Testis (tissue), 5 donors: Measurements from ENCODE around the gene TIMMDC1. TPM values are rescaled to one million over a fixed set of nuclear protein-coding genes. Genes with fewer than 3 reads are reported as not detected.

Experiments
- DNase-seq: peaks from one replicate; pipeline ENCODE4 v3.0.0-alpha.2; 2019
- H3K27ac ChIP-seq, 2 donors: fragments of 200-600 bp; sonication (generic); one replicate each; pipeline ENCODE4 v1.5.1; 2019
- H3K27me3 ChIP-seq: fragments of 200-600 bp; sonication (generic); one replicate; pipeline ENCODE4 v1.5.1; 2019
- H3K36me3 ChIP-seq: fragments of 200-600 bp; sonication (generic); one replicate; pipeline ENCODE4 v1.5.1; 2017; ENCODE audit warnings: low read depth; ENCODE audit errors: missing control alignments
- H3K4me1 ChIP-seq: fragments of 200-600 bp; sonication (generic); one replicate; pipeline ENCODE4 v1.5.1; 2019
- H3K4me3 ChIP-seq, 2 donors: fragments of 200-600 bp; sonication (generic); one replicate each; pipeline ENCODE4 v1.5.1; 2017 to 2019
- H3K9me3 ChIP-seq: fragments of 200-600 bp; sonication (generic); one replicate; pipeline ENCODE4 v1.5.1; 2017
- CTCF ChIP-seq, 3 experiments: fragments of 450-650 bp in 2 of 3; fragments of 200-600 bp in 1 of 3; sonication (generic) in 1 of 3; IDR thresholded peaks; one replicate each; pipeline ENCODE4 v1.5.1; 2016 to 2019; ENCODE audit warnings: antibody characterized with exemption in 3 of 3, mild to moderate bottlenecking in 2 of 3, moderate library complexity in 1 of 3
- POLR2A ChIP-seq: fragments of 450-650 bp; IDR thresholded peaks from one replicate; pipeline ENCODE4 v1.6.1; 2017; ENCODE audit warnings: antibody characterized with exemption, mild to moderate bottlenecking, moderate library complexity
- WGBS, 2 donors: methylation state at CpG; one replicate each; pipeline ENCODE4 v1.1.5; 2018; 5-methylcytosine and 5-hydroxymethylcytosine counted together
- intact Hi-C: fragments of 100-400 bp; cut with DNase I; formaldehyde crosslinking; loops from one replicate; pipeline ENCODE4 v1.15.1; 2023; ENCODE audit warnings: low total_unique reads
- long read RNA-seq, 2 donors: transcript quantifications; one replicate each; lab custom pipeline, GENCODE V29; 2026
- polyA plus RNA-seq: library from polyadenylated mRNA; stranded (reverse); fragments of 350-450 nt; fragmentation: Illumina TruSeq; extraction: RNeasy Lipid Tissue Mini Kit (QIAGEN cat#74804); gene quantifications from one replicate; pipeline ENCODE4 v1.2.3, GENCODE V29; 2014; ENCODE audit warnings: low read depth, low replicate concordance; ENCODE audit not compliant: insufficient read depth
- total RNA-seq, 2 donors: library from RNA; depleted of rRNA; stranded (reverse); fragments of >200 nt; gene quantifications; one replicate each; pipeline ENCODE4 v1.2.3, GENCODE V29; 2016

Gene TIMMDC1
- total RNA-seq (10 to 100 TPM; 70.9 to 81.4 TPM), polyA plus RNA-seq (109 TPM)
- long read RNA-seq, donor 1, transcript TIMMDC1-208 (7 exons, 2,394 nt) = major isoform, 30 of 70 reads
- long read RNA-seq, donor 1, partial matches to known transcripts = 40 of 70 reads
- long read RNA-seq, donor 1, other reads (novel, unspliced or antisense) = 0 of 70 reads
- long read RNA-seq, donor 2, transcript TIMMDC1-208 (7 exons, 2,394 nt) = major isoform, 15 of 43 reads
- long read RNA-seq, donor 2, partial matches to known transcripts = 28 of 43 reads
- long read RNA-seq, donor 2, other reads (novel, unspliced or antisense) = 0 of 43 reads

DNA sequence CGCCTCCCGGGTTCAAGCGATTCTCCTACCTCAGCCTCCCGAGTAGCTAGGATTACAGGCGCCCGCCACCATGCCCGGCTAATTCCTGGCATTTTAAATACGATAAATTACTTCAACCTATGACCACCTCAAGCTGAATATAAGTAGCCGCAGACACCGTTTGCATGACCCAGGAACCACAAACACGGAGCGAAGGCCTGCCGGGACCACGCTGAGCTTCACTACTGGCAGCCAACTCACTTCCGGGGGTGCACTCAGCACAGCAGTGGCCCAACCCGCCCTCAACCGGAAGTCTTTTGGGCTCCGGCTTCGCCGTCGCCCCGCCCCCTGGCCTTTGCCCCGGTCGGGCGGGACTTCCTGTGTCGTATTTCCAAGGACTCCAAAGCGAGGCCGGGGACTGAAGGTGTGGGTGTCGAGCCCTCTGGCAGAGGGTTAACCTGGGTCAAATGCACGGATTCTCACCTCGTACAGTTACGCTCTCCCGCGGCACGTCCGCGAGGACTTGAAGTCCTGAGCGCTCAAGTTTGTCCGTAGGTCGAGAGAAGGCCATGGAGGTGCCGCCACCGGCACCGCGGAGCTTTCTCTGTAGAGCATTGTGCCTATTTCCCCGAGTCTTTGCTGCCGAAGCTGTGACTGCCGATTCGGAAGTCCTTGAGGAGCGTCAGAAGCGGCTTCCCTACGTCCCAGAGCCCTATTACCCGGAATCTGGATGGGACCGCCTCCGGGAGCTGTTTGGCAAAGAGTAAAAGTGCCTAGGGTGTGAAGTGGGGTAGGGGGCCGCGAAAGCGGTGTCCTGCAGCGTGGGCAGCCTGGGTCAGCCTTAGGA is at the start of gene TIMMDC1:
TIMMDC1 (plus strand) TSS at position 362 of the 826 bp plus-strand sequence; CDS start at position 549, 187 bp downstream.
- peak within 1 kb of the TSS; percentile 80 to 92 for H3K27ac ChIP-seq
- no peaks in the 10 kb centered on the region for H3K27me3 ChIP-seq
- peak; percentile 98 for DNase-seq
- no peaks in the 10 kb centered on the region for H3K9me3 ChIP-seq
- peak within 1 kb of the TSS; percentile 62 to 85 for H3K4me3 ChIP-seq
- peaks cover 15% of the 10 kb centered on the region for H3K4me1 ChIP-seq
- no peak for TF ChIP-seq CTCF (IDR thresholded peaks at IDR 0.05)
- peak; percentile 40 for TF ChIP-seq POLR2A
- intact Hi-C loops = no loop called here
- WGBS, 2 donors = 0 to 1% methylated on average over 28 to 58 of the region's 58 CpGs
- H3K36me3 ChIP-seq = no peaks in the 10 kb centered on the region

- Histone ChIP-seq H3K27me3 (no peaks in the 10 kb centered on the region), H3K9me3 (no peaks in the 10 kb centered on the region), H3K27ac (no peak overlapping the region), H3K4me1 (no peaks in the 10 kb centered on the region), H3K36me3 (no peaks in the 10 kb centered on the region), H3K4me3 (no peak overlapping the region)
- TF ChIP-seq CTCF (IDR thresholded peaks at IDR 0.05) (no peak), POLR2A (no peak)
- no peak for DNase-seq
- intact Hi-C loops = no loop called here
- WGBS, 2 donors = 59 to 93% methylated on average over 1 of the region's 1 CpG
Observed at GRCh38 chr3:119453822-119454221, 44.5 kb upstream of the TIMMDC1 start.

GRCh38 chr3:119456469-119456868 is 41.9 kb upstream of the TIMMDC1 start:
- intact Hi-C loops = no loop called here
- TF ChIP-seq POLR2A = no peak
- no peak for TF ChIP-seq CTCF (IDR thresholded peaks at IDR 0.05)
- no peak overlapping the region for H3K4me3 ChIP-seq
- no peaks in the 10 kb centered on the region for H3K27me3 ChIP-seq
- H3K36me3 ChIP-seq = no peaks in the 10 kb centered on the region
- H3K9me3 ChIP-seq = no peaks in the 10 kb centered on the region
- peaks cover 6% of the 10 kb centered on the region for H3K4me1 ChIP-seq
- 91 to 94% methylated on average over 1 of the region's 1 CpG for WGBS, 2 donors
- no peak overlapping the region for H3K27ac ChIP-seq
- DNase-seq = no peak

- Histone ChIP-seq H3K4me3 (no peak overlapping the region), H3K36me3 (no peaks in the 10 kb centered on the region), H3K27me3 (no peaks in the 10 kb centered on the region), H3K27ac (no peak overlapping the region), H3K4me1 (peaks cover 14% of the 10 kb centered on the region), H3K9me3 (no peaks in the 10 kb centered on the region)
- no peak for DNase-seq
- WGBS, 2 donors = 73 to 92% methylated on average over 4 of the region's 4 CpGs
- TF ChIP-seq CTCF (IDR thresholded peaks at IDR 0.05) (no peak), POLR2A (no peak)
- intact Hi-C loops = no loop called here
Observed at GRCh38 chr3:119457246-119457645, 41.1 kb upstream of the TIMMDC1 start.
